ENCODE measurements around the gene USP33.

GRCh38 chr1:77803371-77803770 is 43.7 kb upstream of the USP33 start:
- TF ChIP-seq CTCF (IDR thresholded peaks at IDR 0.05): no peak
- no peak for TF ChIP-seq ZFX (IDR thresholded peaks at IDR 0.05; ENCODE audit: borderline replicate concordance)
